HUDEP-2 (cell line): ENCODE results near the gene ALG9.
"Not testable (repeated sequence)": the region's sequence is repeated elsewhere in the genome, so short reads cannot be mapped to it uniquely, and the experiment has no call there.

Experiments
- DNase-seq, 76 experiments: peaks; one replicate each; lab custom pipeline; 2025; ENCODE audit not compliant: unreplicated experiment in 76 of 76; lab: John Stamatoyannopoulos, UW

ALG9 gene

DNA sequence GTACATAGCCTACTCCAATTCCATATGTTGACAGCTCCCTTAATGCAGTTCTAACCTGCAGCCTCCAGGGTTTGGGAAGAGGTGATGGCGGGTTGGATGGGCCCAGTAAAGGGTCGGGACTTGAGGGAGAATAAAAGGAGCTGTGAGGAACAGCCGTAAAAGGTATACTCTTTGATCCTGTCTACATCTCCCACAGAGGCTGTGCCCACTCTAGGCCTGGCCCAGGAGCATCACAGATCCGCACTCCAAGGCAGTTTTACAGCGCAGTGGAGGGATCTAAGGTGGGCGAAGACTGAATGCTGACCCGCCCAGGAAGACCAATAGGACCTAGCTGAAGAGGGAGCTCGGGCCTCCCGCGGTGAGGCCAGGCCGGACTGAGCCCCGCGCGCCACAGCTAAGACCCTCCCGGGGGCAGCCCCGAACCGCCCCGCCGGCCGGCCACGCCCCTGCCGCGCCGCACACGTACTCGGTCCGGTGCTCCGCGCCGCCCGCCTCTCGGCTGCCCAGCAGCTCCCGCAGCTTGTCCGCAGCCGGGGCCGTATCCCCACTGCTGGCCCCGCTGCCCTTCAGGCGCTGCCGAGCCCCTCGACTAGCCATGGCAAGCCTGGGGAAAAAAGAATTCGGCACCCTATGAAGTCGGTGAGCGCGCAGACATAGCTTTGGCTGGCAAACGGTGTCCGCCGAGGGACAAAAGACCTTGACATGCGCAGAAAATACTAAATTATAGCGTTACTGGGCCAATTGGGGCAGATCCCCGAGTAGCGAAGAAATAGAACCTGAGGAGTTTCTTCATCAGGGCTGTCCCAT lies at the start of gene ALG9:
ALG9 (minus strand) TSS at position 696 of the 807 bp plus-strand sequence; CDS start at position 597, 99 bp downstream.
- DNase-seq = peak in 74 of 76 experiments; percentile 7 to 86 (median 73)

DNA sequence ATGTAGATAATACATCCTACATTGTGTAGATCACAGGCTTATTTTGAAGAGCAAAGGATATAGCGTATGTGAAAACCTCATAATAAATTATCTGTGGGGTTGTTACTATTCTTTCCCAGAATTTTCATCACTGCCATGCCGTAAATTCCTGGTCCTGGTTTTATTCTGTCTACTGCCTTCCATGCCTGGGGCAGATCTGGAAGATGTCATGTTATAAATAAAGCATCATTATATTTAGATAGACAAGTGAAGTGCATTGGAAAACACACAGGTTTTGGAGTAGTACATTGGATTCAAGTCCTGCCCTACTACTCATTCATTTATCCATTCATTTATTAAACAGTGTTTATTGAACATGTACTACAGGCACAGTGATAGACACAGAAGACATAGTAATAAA lies 49.5 kb upstream of the ALG9 start:
- DNase-seq = no peak

DNA sequence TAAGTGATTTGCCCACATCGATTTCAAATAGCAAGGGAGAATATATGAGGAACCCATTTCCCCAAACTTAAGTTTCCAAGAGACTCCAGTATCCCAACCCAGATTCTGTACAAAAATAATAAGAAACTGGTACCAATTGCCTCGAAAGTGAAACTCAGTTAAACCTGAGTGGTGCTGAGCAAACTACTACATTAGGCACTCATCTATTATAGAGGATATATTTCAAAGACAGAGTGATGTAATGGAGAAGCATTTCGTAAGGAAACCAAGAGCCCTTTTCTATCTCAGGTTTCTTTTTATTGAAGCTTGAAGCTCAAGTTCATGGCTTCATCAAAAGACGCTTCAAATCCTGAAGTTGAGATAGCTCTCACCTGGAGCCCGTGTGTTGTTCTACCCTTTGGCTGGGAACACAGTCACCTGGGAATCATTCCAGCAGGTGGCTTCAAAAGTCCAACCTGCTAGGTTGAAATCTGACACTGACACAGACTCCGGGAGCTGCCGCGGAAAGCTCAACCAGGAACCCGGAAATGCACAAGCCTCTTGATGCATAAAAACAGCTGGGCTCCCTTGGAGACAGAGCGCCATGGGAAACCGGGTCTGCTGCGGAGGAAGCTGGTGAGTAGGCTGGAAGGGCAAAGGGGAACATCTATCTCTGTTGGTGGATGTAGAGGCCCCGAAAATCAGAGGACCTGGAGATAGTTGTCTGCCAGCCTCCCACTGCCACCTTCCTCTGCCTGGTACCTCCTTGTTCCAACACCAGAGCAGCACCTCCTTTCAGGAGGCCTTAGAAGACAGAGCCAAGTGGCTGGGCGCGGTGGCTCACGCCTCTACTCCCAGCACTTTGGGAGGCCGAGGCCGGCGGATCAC lies 47.2 kb upstream of the ALG9 start, which contains the start of gene C11orf52:
C11orf52 (plus strand) TSS at position 524 of the 867 bp plus-strand sequence; CDS start at position 584, 60 bp downstream.
- no peak for DNase-seq

- DNase-seq = no peak
Measured at GRCh38 chr11:111917788-111918187, 46.4 kb upstream of the ALG9 start.

GRCh38 chr11:111917312-111917711 lies 45.9 kb upstream of the ALG9 start:
- DNase-seq = no peak

DNA sequence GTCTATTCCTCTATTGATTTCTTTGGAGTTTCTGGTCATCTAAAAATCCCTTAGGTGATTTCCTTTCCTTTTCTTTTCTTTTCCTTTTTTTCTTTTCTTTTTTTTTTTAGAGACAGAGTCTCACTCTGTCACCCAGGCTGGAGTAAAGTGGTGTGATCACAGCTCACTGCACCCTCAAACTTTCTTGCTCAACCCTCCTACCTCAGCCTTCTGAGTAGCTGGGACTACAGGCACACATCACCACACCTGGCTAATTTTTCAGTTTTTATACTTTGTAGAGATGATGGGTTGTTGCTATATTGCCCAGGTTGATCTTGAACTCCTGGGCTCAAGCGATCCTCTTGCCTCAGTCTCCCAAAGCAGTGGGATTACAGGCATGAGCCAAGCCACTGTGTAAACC lies 45.4 kb upstream of the ALG9 start:
- DNase-seq = no peak

- no peak for DNase-seq
Measured at GRCh38 chr11:111913997-111914396, 42.6 kb upstream of the ALG9 start.

- peak in 1 of 76 experiments; percentile 3 for DNase-seq
Measured at GRCh38 chr11:111913031-111913861, 41.9 kb upstream of the ALG9 start.

- no peak for DNase-seq
Measured at GRCh38 chr11:111912535-111912934, 41.2 kb upstream of the ALG9 start, which contains the start of gene HSPB2. TSS of gene HSPB2 (plus strand) at chr11:111912734. CDS start at chr11:111912830, 96 bp downstream.

DNA sequence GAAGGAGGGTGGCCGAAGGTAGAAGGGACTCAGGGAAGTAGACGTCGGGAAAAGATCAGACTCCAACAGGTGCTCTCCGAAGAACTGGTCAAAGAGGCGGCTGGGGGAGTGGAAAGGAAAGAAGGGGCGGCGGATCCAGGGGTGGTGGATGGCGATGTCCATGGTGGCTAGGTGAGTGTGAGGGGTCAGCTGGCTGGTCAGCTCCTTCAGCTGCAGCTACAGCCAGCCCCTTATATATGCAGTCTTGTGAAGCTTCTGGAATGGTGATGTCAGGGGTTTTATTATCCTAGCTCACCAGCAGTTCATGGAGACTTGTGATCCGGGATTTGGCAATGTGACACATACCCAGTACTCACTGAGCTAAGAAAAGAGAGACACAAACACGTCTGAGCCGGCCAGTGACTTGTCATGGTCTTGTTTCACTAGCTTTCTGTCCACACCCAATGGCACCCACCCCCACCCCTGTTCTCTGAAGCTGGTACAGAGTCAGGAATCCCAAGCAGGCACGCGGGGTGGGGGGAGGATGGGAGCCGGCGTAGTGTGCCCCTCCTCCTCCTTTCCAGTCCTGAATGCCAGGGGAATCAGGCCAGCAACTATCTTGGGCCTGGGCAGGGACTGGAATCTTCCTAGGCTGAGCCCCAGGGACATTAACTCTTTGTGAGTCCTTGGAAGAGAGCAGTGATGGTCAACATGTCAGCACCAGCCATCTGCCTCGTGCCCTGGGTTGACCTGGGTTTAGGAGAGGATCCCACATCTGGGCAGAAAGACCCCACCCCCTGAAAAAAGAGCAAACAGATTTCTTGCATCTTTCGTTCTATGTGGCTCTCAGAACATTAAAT lies 40.4 kb upstream of the ALG9 start, which contains the start of gene CRYAB:
CRYAB (minus strand) TSS at position 208 of the 839 bp plus-strand sequence; CDS start at position 162, 46 bp downstream.
- DNase-seq = no peak

GRCh38 chr11:111910676-111911562 lies 39.5 kb upstream of the ALG9 start:
- no peak for DNase-seq

GRCh38 chr11:111909378-111909777 lies 38.0 kb upstream of the ALG9 start:
- no peak for DNase-seq

DNA sequence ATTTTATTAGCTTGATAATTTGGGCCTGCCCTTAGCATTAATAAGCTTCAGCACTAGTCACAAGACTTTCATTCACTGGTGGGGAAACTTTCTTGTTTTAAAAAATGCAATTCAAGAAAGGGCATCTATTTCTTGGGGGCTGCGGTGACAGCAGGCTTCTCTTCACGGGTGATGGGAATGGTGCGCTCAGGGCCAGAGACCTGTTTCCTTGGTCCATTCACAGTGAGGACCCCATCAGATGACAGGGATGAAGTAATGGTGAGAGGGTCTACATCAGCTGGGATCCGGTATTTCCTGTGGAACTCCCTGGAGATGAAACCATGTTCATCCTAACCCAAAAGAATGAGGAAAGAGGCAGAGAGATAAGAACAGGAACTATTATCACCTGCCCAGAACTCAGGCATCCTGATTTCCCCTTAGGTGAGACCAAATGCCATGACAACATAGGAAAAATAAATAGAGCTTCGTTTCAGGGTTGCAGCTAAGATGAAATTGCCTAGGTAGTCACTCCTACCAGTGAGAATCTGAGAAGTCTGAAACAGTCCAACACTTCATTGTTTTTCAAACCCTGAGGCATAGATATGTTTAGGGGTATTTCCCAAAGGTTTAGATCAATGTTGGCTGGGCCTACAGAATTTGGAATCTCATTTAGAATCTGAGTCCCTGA lies 37.4 kb upstream of the ALG9 start:
- DNase-seq = no peak

GRCh38 chr11:111906680-111907079 lies 35.3 kb upstream of the ALG9 start:
- no peak for DNase-seq

- no peak for DNase-seq
Measured at GRCh38 chr11:111905411-111905810, 34.0 kb upstream of the ALG9 start.

DNA sequence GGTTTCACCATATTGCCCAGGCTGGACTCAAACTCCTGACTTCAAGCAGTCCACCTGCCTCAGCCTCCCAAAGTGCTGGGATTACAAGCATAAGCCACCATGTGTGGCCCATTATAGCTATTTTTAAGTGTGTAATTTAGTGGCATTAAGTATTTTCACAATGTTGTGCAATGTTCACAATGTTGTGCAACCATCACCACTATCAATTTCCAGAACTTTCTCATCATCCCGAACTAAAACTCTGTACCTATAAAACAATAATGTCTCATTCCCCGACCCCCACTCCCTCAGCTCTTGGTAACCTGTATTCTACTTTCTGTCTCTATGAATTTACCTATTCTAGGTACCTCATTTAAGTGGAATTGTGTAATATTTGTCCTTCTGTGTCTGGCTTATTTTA lies 15.5 kb upstream of the ALG9 start:
- DNase-seq = no peak

- DNase-seq = no peak
Measured at GRCh38 chr11:111886032-111886431, 14.7 kb upstream of the ALG9 start.

- DNase-seq = not testable (repeated sequence)
Measured at GRCh38 chr11:111885053-111885452, 13.7 kb upstream of the ALG9 start.
